CD1c-positive myeloid dendritic cell (primary cell): ENCODE measurements around the gene SIRPA.

Experiments
- DNase-seq: peaks from one replicate; pipeline ENCODE4 v3.0.0-alpha.2; 2016; ENCODE audit errors: extremely low spot score

Gene SIRPA

DNA sequence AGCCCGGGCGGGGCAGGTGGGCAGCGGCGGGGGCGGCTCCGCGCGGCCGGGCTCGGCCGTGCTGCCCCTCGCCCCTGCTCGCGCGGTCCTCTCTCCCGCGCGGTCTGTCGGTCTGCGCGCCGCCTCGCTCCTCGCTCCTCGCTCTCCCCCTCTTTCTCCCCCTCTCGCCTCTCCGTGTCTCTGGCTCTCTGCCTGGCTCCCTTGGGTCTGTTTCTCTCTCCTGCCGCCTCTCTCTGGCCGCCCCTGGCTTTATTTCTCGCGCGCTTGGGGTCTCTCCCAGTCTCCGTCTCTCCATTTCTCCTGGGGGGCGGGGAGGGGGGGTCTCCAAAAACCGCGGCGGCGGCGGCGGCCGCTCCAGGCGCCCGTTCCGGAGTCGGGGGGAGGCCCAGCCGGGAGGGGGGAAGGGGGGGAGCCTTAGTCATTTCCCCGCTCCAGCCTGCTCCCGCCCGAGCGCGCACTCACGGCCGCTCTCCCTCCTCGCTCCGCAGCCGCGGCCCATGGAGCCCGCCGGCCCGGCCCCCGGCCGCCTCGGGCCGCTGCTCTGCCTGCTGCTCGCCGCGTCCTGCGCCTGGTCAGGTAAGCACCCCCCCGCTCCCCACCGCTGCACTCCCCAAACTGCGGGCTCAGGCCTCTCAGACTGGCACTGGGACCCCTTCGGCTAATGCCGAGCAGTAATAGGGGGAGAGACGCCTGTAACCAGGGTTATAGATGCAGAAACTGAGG lies at the start of gene SIRPA:
SIRPA (plus strand) TSS at position 457 of the 723 bp plus-strand sequence; CDS start at position 498, 41 bp downstream.
- DNase-seq, result peak; percentile 38

DNA sequence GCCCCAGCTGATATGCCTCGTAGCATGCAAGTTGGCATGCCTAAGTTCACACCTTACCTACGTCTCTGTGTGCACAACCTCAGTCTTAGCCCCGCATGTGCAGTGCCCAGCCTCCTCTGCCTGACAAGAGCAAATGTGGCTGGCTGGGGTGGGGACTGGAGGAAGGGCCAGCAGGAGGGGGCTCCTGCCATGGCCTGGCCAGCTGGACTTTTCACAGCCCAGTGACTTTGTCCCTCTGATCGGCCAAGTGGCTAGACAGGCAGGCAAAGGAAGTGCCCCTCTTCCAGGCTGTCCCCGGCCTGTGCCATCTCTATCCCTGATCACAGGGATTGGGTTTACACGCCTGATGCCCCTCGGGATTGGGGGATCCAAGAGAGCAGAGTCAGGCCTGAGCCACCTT lies 49.5 kb upstream of the SIRPA start:
- no peak for DNase-seq

- no peak for DNase-seq
Observed at GRCh38 chr20:1846341-1846740, 48.9 kb upstream of the SIRPA start.

DNA sequence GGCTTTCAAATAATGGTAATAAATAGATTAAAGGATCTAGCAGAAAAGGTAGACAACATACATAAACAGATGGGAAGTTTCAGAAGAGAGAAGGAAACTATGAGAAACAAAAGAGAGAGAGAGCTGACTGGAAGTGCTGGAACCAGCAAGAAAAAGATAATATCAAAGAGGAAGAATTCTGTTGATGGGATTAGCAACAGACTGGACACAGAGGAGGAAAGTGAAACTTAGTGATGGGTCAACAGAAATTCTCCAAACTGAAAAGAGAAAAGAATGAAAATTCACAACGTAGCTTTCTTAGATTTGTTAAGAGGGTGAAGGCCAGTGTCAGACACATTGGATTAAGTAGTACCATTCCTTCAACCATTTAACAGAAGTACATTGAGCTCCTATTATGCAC lies 48.3 kb upstream of the SIRPA start:
- no peak for DNase-seq

- no peak for DNase-seq
Observed at GRCh38 chr20:1847780-1848179, 47.4 kb upstream of the SIRPA start.

DNA sequence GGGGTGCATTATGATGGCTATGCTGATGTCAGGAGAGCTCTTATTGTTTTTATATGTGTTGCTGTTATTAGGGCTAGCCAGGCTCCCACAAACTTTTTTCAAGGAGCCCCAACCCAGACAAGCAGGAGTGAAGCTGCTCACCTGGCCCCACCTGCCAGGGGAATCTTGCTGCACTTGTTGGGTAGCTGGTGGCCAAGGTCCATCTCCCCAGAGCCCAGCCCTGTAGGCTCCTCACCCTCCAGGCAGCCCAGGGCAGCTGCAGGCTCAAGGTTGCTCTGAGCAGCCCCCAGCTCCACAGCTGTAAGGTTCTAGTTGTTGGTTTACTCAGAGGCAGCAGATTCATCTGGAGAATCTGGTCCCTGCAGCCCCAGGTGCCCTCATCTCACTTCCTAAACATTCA lies 46.8 kb upstream of the SIRPA start:
- DNase-seq, result no peak

GRCh38 chr20:1851396-1851795 lies 43.8 kb upstream of the SIRPA start:
- DNase-seq, result no peak

DNA sequence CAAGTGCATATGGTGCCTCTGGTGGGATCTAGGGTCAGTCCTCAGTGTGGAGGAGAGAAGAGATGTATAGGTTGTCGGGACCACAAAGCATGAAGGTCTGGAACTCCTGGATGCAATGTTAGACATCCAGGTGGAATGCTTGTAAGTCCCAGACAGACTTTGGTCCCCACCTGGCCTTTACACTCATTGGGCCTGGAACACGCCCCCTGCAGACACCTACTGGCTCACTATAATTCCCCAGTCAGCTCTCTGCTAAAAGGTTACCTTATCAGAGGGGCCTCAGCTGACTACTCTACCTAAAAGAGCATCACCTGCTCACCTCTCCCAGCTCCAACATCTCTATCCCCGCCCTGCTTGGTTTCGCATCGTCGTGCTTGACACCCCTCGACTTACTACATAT lies 41.7 kb upstream of the SIRPA start:
- no peak for DNase-seq

DNA sequence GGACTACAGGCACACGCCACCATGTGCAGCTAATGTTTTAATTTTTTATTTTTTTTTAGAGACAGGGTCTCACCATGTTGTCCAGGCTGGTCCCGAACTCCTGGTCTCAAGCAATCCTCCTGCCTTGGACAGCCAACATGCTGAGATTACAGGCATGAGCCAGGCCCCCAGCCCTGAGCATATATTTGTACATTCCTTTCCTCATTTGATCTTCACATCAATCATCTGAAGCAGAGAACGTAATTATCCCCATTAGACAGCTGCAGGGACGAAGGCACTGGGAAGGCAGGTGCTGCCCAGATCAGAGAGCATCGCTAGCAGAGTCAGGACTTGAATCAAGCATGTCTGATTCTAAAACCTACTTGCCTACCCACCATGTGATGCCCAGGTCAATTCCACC lies 41.0 kb upstream of the SIRPA start:
- no peak for DNase-seq

DNA sequence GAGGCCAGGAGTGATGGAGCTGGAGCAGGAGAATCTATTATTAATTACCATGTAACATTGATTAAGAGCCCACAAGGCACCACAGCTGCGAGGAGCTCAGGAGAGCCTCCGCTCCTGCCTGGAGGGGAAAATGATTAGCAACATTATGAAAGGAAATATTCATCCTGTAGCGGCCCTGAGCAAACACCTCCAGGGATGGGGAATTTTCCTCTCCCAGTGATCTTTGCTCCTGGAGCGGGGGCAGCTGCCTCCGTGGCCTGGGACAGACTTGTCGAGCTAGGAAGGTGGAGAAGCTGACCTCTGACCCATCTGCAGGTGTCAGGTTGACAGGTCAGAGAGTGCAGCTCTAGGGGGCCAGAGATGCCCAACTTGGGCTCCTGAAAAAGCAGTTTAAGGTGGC lies 40.1 kb upstream of the SIRPA start:
- DNase-seq, result no peak

DNA sequence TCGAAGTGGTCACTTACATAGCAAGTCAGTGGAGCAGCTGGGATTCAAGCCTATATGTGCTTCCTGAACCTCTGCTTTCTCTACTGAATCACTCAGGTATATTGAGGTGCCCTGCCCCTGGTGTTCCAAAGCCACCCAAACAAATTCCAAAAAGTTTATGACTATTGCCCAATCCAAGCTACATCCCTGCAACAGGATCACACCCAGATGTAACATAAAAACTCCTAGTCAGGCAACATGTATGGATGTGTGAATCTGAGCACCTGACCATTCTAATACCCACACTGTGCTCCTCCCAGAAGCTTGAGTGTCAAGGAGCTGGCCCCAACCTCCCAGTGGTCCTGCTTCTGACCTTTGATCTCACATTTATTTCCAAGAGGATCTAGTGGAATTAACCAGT lies 39.5 kb upstream of the SIRPA start:
- no peak for DNase-seq

GRCh38 chr20:1856424-1856823 lies 38.8 kb upstream of the SIRPA start:
- DNase-seq, result no peak

DNA sequence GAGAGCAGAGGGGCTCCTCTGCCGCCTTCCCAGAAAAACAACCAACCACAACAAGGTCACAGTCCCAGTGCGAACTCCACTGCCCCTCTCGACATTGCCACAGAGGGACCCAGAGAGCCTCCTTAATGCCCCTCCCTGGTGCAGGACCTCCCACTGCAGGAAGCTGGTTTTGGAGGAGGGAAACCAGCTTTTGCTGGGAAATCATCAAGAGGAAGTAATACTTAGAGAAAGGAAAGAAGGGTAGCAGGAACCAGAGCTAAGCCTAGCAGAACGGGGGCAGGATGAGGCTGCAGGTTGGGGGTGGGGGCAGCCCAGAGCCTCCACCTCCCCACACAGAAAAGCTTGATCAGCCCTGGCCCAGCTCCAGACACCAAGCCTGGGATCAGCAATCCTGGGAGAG lies 37.7 kb upstream of the SIRPA start:
- DNase-seq, result peak; percentile 63

- DNase-seq, result peak; percentile 91
Observed at GRCh38 chr20:1858871-1859270, 36.3 kb upstream of the SIRPA start.

DNA sequence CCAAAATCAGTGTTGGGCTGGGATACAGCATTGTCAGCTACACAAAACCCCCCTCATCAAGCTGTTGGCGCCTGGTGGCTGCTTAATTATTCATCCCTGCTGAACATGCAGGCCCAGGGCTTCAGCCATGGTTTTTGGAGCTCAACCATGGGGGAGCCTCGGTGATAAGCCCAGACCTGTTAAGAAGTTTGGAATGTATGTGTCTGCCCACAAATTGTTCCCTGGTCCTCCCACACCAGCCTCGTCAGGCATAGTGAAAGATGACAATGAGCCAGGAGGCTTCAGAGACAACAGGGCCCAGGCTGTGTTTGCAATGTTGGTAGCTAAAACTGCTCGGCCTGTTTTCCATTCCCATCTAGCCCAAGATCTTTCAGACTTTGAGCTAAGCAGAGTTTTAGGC lies 34.8 kb upstream of the SIRPA start:
- DNase-seq, result no peak

DNA sequence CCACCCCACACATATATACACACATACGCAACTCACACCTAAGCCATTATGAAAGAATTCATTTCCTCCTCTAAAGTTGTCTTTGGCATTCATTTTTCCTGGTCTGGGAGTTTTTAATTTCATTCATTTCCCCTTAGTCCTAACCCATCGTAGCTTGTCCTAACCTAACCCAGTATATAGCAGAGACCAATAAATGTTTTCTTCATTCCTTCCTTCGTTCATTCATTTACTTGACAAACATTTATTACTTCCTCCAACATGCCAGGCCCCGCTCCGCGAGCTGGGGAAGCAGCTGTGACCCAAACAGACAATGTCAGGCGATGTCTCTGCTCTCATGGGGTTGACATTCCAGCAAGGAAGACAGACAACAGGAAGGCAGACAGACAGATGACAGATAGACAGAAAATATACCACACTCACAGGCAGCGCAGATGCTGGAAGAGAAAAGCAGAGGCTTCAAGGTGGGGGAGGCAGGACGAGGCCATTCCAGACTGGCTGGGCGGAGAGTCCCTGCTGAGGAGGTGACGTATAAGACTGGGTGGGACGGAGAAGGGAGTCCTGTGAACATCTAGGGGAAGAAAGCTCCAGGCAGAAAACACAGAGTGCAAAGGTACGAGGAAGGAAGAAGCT lies 33.7 kb upstream of the SIRPA start:
- DNase-seq, result no peak

- DNase-seq, result no peak
Observed at GRCh38 chr20:1861996-1862662, 33.1 kb upstream of the SIRPA start.

GRCh38 chr20:1862663-1863053 lies 32.5 kb upstream of the SIRPA start:
- DNase-seq, result no peak

- DNase-seq, result peak; percentile 28
Observed at GRCh38 chr20:1863296-1863695, 31.9 kb upstream of the SIRPA start.

GRCh38 chr20:1866834-1867233 lies 28.4 kb upstream of the SIRPA start:
- no peak for DNase-seq

DNA sequence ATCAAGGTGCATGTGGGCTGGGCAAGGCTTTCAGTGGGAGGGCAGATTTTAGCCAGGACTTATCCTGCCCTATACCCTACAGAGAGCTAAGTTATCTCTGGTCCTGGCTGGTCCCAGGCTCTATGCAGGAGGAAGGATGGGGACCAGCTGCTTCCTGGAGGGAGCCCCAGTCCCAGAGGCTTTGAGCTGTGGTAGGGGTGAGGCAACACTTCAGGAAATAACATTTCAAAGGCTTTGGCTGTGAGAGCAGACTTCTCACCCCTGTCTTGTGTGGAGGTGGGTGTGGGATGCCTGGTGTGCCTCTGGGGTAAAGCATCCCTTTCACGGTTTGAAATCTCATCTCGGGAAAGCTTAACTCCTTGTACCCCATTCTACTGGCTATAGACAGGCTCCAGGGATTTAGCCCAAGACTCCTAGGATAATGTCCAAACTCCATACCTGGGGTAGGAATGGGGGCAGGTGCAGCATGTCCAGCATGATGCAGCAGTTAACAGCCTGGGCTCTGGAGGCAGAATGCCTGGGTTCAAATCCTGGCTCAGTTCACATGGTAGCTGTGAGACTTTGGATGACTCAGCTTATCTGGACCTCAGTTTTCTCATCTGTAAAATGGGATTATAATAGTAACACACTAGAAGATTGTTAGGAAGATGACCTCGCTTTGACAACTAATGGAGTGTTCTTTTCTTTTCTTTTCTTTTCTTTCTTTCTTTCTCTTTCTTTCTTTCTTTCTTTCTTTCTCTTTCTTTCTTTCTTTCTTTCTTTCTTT lies 27.5 kb upstream of the SIRPA start:
- DNase-seq, result no peak

GRCh38 chr20:1868856-1869255 lies 26.4 kb upstream of the SIRPA start:
- peak; percentile 16 for DNase-seq
